Astrocyte (in vitro differentiated cells and primary cell): ENCODE measurements around the gene KLHDC8B. TPM values are rescaled to one million over a fixed set of nuclear protein-coding genes. Genes with fewer than 3 reads are reported as not detected.
A peak's percentile ranks its signal among the peaks of the same experiment; 100 is the strongest.
"Not testable (repeated sequence)": the region's sequence is repeated elsewhere in the genome, so short reads cannot be mapped to it uniquely, and the experiment has no call there.

Source experiments
- DNase-seq: peaks from one replicate; pipeline ENCODE4 v3.0.0-alpha.2; 2010; ENCODE audit warnings: low read depth
- FAIRE-seq: peaks from 2 replicates; lab custom pipeline; 2011; peaks lifted over from hg19 to GRCh38; lab: Jason Lieb, UNC
- H2AFZ ChIP-seq: 2 replicates; pipeline ENCODE4 v1.6.0; 2012; ENCODE audit warnings: low read depth, low read length, inconsistent platforms
- H3K27ac ChIP-seq: 2 replicates; pipeline ENCODE4 v1.5.1; 2011; ENCODE audit warnings: low read depth, low read length, inconsistent platforms
- H3K27me3 ChIP-seq: 2 replicates; pipeline ENCODE4 v1.6.0; 2011; ENCODE audit warnings: low read length, inconsistent platforms; ENCODE audit not compliant: insufficient read depth
- H3K36me3 ChIP-seq: 2 replicates; pipeline ENCODE4 v1.5.1; 2011; ENCODE audit warnings: low read length, inconsistent platforms; ENCODE audit not compliant: insufficient read depth
- H3K4me1 ChIP-seq: 2 replicates; pipeline ENCODE4 v1.5.1; 2011; ENCODE audit warnings: low read length, inconsistent platforms; ENCODE audit not compliant: insufficient read depth
- H3K4me2 ChIP-seq: 2 replicates; pipeline ENCODE4 v1.6.0; 2012; ENCODE audit warnings: low read length, inconsistent platforms
- H3K4me3 ChIP-seq: 2 replicates; pipeline ENCODE4 v1.5.1; 2011; ENCODE audit warnings: low read depth, mild to moderate bottlenecking, low read length, inconsistent platforms; ENCODE audit not compliant: insufficient read depth
- H3K79me2 ChIP-seq: 2 replicates; pipeline ENCODE4 v1.6.0; 2012; ENCODE audit warnings: mild to moderate bottlenecking, low read length, inconsistent platforms; ENCODE audit not compliant: insufficient read depth
- H3K9ac ChIP-seq: 2 replicates; pipeline ENCODE4 v1.6.0; 2012; ENCODE audit warnings: mild to moderate bottlenecking, low read length, inconsistent platforms
- H3K9me3 ChIP-seq: 2 replicates; pipeline ENCODE4 v1.5.1; 2012; ENCODE audit warnings: low read depth, mild to moderate bottlenecking, low read length, inconsistent platforms; ENCODE audit not compliant: insufficient read depth
- H4K20me1 ChIP-seq: 2 replicates; pipeline ENCODE4 v1.6.0; 2012; ENCODE audit warnings: low read length, inconsistent platforms; ENCODE audit not compliant: insufficient read depth
- H3K27ac Mint-ChIP-seq: one replicate; pipeline ENCODE4 v1.8.0; 2021; ENCODE audit warnings: mild to moderate bottlenecking, mixed read lengths; ENCODE audit not compliant: unreplicated experiment
- H3K27me3 Mint-ChIP-seq: one replicate; pipeline ENCODE4 v1.8.0; 2021; ENCODE audit warnings: low read depth, mixed read lengths; ENCODE audit not compliant: unreplicated experiment
- H3K36me3 Mint-ChIP-seq: one replicate; pipeline ENCODE4 v1.8.0; 2021; ENCODE audit warnings: low read depth, mixed read lengths; ENCODE audit not compliant: unreplicated experiment
- H3K4me1 Mint-ChIP-seq: one replicate; pipeline ENCODE4 v1.8.0; 2021; ENCODE audit warnings: low read depth, mixed read lengths; ENCODE audit not compliant: unreplicated experiment
- H3K4me3 Mint-ChIP-seq: one replicate; pipeline ENCODE4 v1.8.0; 2021; ENCODE audit warnings: mild to moderate bottlenecking, moderate library complexity, mixed read lengths; ENCODE audit not compliant: unreplicated experiment
- H3K9me3 Mint-ChIP-seq: one replicate; pipeline ENCODE4 v1.8.0; 2021; ENCODE audit warnings: mild to moderate bottlenecking, mixed read lengths; ENCODE audit not compliant: unreplicated experiment
- EZH2 ChIP-seq: IDR thresholded peaks from 2 replicates; pipeline ENCODE4 v1.6.1; 2012; ENCODE audit warnings: mild to moderate bottlenecking, low read length, inconsistent platforms; ENCODE audit not compliant: insufficient read depth
- total RNA-seq: library from RNA; stranded (reverse); gene quantifications from 2 replicates; pipeline ENCODE4 v1.2.1, GENCODE V29; 2021
- TF ChIP-seq, protein P1 (sequence below): IDR thresholded peaks from 2 replicates; pipeline ENCODE4 v1.5.1; 2011; ENCODE audit warnings: low read depth, mild to moderate bottlenecking, inconsistent platforms, low read length, moderate library complexity; ENCODE audit not compliant: insufficient read depth

Gene KLHDC8B
- total RNA-seq, 1 donor from 2014 or later = 31.6 TPM

GRCh38 chr3:49217688-49218470 is 46.5 kb downstream of the KLHDC8B start:
- Mint-ChIP-seq H3K36me3 (no peaks in the 10 kb centered on the region), H3K9me3 (peaks cover 18% of the 10 kb centered on the region), H3K27me3 (peaks cover 11% of the 10 kb centered on the region), H3K27ac (no peak overlapping the region), H3K4me1 (peaks cover 3% of the 10 kb centered on the region), H3K4me3 (no peak overlapping the region)
- no peak overlapping the region for H3K4me2 ChIP-seq
- TF ChIP-seq EZH2 = no peak
- TF ChIP-seq, protein P1, sequence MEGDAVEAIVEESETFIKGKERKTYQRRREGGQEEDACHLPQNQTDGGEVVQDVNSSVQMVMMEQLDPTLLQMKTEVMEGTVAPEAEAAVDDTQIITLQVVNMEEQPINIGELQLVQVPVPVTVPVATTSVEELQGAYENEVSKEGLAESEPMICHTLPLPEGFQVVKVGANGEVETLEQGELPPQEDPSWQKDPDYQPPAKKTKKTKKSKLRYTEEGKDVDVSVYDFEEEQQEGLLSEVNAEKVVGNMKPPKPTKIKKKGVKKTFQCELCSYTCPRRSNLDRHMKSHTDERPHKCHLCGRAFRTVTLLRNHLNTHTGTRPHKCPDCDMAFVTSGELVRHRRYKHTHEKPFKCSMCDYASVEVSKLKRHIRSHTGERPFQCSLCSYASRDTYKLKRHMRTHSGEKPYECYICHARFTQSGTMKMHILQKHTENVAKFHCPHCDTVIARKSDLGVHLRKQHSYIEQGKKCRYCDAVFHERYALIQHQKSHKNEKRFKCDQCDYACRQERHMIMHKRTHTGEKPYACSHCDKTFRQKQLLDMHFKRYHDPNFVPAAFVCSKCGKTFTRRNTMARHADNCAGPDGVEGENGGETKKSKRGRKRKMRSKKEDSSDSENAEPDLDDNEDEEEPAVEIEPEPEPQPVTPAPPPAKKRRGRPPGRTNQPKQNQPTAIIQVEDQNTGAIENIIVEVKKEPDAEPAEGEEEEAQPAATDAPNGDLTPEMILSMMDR = no peak
- peak overlapping the region; percentile 49 for H2AFZ ChIP-seq
- H3K4me3 ChIP-seq = no peak overlapping the region
- no peaks in the 10 kb centered on the region for H3K27me3 ChIP-seq
- no peaks in the 10 kb centered on the region for H3K79me2 ChIP-seq
- H4K20me1 ChIP-seq = no peaks in the 10 kb centered on the region
- peak overlapping the region; percentile 32 for H3K27ac ChIP-seq
- no peak for FAIRE-seq
- peaks cover 4% of the 10 kb centered on the region for H3K4me1 ChIP-seq
- H3K9ac ChIP-seq = no peak overlapping the region
- DNase-seq = no peak
- peaks cover 4% of the 10 kb centered on the region for H3K9me3 ChIP-seq
- no peaks in the 10 kb centered on the region for H3K36me3 ChIP-seq

GRCh38 chr3:49218471-49218989 is 47.1 kb downstream of the KLHDC8B start:
- H3K9me3 Mint-ChIP-seq = peaks cover 19% of the 10 kb centered on the region
- peak overlapping the region; percentile 72 for H3K27ac Mint-ChIP-seq
- not testable (repeated sequence) for H3K36me3 ChIP-seq, H3K9me3 ChIP-seq, H3K4me3 Mint-ChIP-seq, H3K36me3 Mint-ChIP-seq, H3K79me2 ChIP-seq, H4K20me1 ChIP-seq, H3K4me1 ChIP-seq, H3K9ac ChIP-seq, H3K4me2 ChIP-seq, H3K27me3 ChIP-seq, H3K4me3 ChIP-seq, H3K4me1 Mint-ChIP-seq
- H3K27me3 Mint-ChIP-seq = peaks cover 18% of the 10 kb centered on the region
- peak overlapping the region; percentile 51 for H2AFZ ChIP-seq
- H3K27ac ChIP-seq = peak overlapping the region; percentile 32
- DNase-seq (peak; percentile 94), FAIRE-seq (peak; percentile 20)

DNA sequence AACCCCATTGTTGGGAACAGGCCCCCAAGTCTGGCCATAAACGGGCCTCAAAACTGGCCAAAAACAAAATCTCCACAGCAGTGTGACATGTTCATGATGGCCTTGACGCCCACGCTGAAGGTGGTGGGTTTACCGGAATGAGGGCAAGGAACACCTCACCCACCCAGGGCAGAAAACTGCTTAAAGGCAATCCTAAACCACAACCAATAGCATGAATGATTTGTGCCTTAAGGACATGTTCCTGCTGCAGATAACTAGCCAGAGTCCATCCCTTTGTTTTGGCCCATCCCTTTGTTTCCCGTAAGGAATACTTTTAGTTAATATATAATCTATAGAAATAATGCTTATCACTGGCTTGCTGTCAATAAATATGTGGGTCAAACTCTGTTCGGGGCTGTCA is 47.7 kb downstream of the KLHDC8B start:
- Histone ChIP-seq H3K36me3 (no peaks in the 10 kb centered on the region), H3K9me3 (peaks cover 2% of the 10 kb centered on the region), H3K4me2 (no peak overlapping the region), H3K79me2 (no peaks in the 10 kb centered on the region), H3K4me3 (no peak overlapping the region), H4K20me1 (no peaks in the 10 kb centered on the region), H3K4me1 (peaks cover 4% of the 10 kb centered on the region), H3K9ac (no peak overlapping the region), H3K27ac (peak overlapping the region; percentile 14), H2AFZ (no peak overlapping the region), H3K27me3 (no peaks in the 10 kb centered on the region)
- DNase-seq (no peak), FAIRE-seq (no peak)
- H3K4me1 Mint-ChIP-seq = peaks cover 3% of the 10 kb centered on the region
- peaks cover 16% of the 10 kb centered on the region for H3K9me3 Mint-ChIP-seq
- H3K27me3 Mint-ChIP-seq = peaks cover 24% of the 10 kb centered on the region
- H3K36me3 Mint-ChIP-seq = no peaks in the 10 kb centered on the region
- TF ChIP-seq, protein P1 = no peak
- TF ChIP-seq EZH2 = no peak
- H3K27ac Mint-ChIP-seq = no peak overlapping the region
- no peak overlapping the region for H3K4me3 Mint-ChIP-seq

- H3K27ac Mint-ChIP-seq, H3K36me3 ChIP-seq, H3K4me1 ChIP-seq, FAIRE-seq, H3K79me2 ChIP-seq, H4K20me1 ChIP-seq, H3K9me3 ChIP-seq, H2AFZ ChIP-seq, H3K9ac ChIP-seq, H3K4me3 ChIP-seq, H3K4me1 Mint-ChIP-seq, H3K4me3 Mint-ChIP-seq, H3K27ac ChIP-seq, H3K36me3 Mint-ChIP-seq, DNase-seq, H3K4me2 ChIP-seq, H3K27me3 ChIP-seq: not testable (repeated sequence)
- H3K27me3 Mint-ChIP-seq = peaks cover 33% of the 10 kb centered on the region
- H3K9me3 Mint-ChIP-seq = peaks cover 24% of the 10 kb centered on the region
These were observed 49.7 kb downstream of the KLHDC8B start for GRCh38 chr3:49220985-49221563.
